H1 (cell line): ENCODE data around the gene SLC36A2. TPM values are rescaled to one million over a fixed set of nuclear protein-coding genes. Genes with fewer than 3 reads are reported as not detected.

Experiments used
- CTCF ChIA-PET: fragments of 300-600 bp; sonication (Branson Sonifier 250); formaldehyde crosslinking; loops from one replicate; lab custom pipeline; 2021; ENCODE audit not compliant: partially characterized antibody; lab: Charles Lee
- POLR2A ChIA-PET: fragments of 300-600 bp; sonication (Branson Sonifier 250); formaldehyde crosslinking; loops from one replicate; lab custom pipeline; 2021; ENCODE audit warnings: inconsistent platforms; ENCODE audit not compliant: partially characterized antibody; lab: Charles Lee
- DNase-seq, 2 experiments: peaks; one replicate each; pipeline versions ENCODE4 v3.0.0 to v3.0.0-alpha.2; 2010 to 2022; ENCODE audit warnings: low spot score in 2 of 2, low read depth in 1 of 2, mixed read lengths in 1 of 2
- FAIRE-seq: peaks from 2 replicates; lab custom pipeline; 2011; peaks lifted over from hg19 to GRCh38; lab: Jason Lieb, UNC
- H2AFZ ChIP-seq: 2 replicates; pipeline ENCODE4 v1.8.1; 2012; ENCODE audit warnings: low read length, inconsistent platforms
- H2AK5ac ChIP-seq: 2 replicates; pipeline ENCODE4 v1.6.1; 2013; ENCODE audit warnings: low read depth, low read length
- H2BK120ac ChIP-seq: replicated peaks from 2 replicates; pipeline ENCODE3; 2013; ENCODE audit warnings: low read depth, low read length, inconsistent platforms
- H2BK12ac ChIP-seq: 2 replicates; pipeline ENCODE4 v1.6.1; 2013; ENCODE audit warnings: low read depth, low read length
- H2BK15ac ChIP-seq: 2 replicates; pipeline ENCODE4 v1.6.1; 2013; ENCODE audit warnings: low read length
- H2BK20ac ChIP-seq: 2 replicates; pipeline ENCODE4 v1.6.1; 2013; ENCODE audit warnings: low read length
- H2BK5ac ChIP-seq: 2 replicates; pipeline ENCODE4 v1.6.1; 2013; ENCODE audit warnings: low read depth, low read length
- H3K14ac ChIP-seq: 2 replicates; pipeline ENCODE4 v1.6.1; 2013; ENCODE audit warnings: inconsistent platforms; ENCODE audit not compliant: insufficient read length
- H3K18ac ChIP-seq: 2 replicates; pipeline ENCODE4 v1.6.1; 2013; ENCODE audit warnings: low read length; ENCODE audit errors: extremely low read depth
- H3K23ac ChIP-seq: 2 replicates; pipeline ENCODE4 v1.6.1; 2013; ENCODE audit warnings: inconsistent platforms; ENCODE audit not compliant: insufficient read length
- H3K23me2 ChIP-seq: 2 replicates; pipeline ENCODE4 v1.6.1; 2013; ENCODE audit warnings: low read depth, low read length
- H3K27ac ChIP-seq: 2 replicates; pipeline ENCODE4 v1.6.1; 2011; ENCODE audit warnings: low read depth, low read length, inconsistent platforms
- H3K27me3 ChIP-seq, 4 experiments: replicated peaks in 1 of 4; 1 replicate in 1 of 4; 2 replicates in 3 of 4; pipeline versions ENCODE4 v1.6.1 to v1.8.1; 2011 to 2013; ENCODE audit warnings: low read length in 3 of 4, mild to moderate bottlenecking in 3 of 4, inconsistent platforms in 2 of 4, mixed read lengths in 2 of 4, moderate library complexity in 1 of 4; ENCODE audit not compliant: control insufficient read depth in 3 of 4, insufficient read depth in 3 of 4; ENCODE audit errors: extremely low read depth in 1 of 4
- H3K36me3 ChIP-seq, 4 experiments: 2 replicates each; pipeline versions ENCODE4 v1.6.1 to v1.8.1; 2011 to 2013; ENCODE audit warnings: mild to moderate bottlenecking in 4 of 4, low read length in 3 of 4, moderate library complexity in 2 of 4, control low read depth in 1 of 4, inconsistent platforms in 1 of 4; ENCODE audit not compliant: insufficient read depth in 4 of 4, control insufficient read depth in 2 of 4
- H3K4ac ChIP-seq: replicated peaks from 2 replicates; pipeline ENCODE3; 2013; ENCODE audit warnings: low read length, low read depth, mixed read lengths, inconsistent platforms; ENCODE audit not compliant: insufficient read length
- H3K4me1 ChIP-seq, 4 experiments: replicated peaks in 1 of 4; 1 replicate in 1 of 4; 2 replicates in 3 of 4; pipeline versions ENCODE4 v1.6.1 to v1.8.1; 2011 to 2013; ENCODE audit warnings: low read length in 3 of 4, inconsistent platforms in 2 of 4, mixed read lengths in 1 of 4; ENCODE audit not compliant: insufficient read depth in 4 of 4, control insufficient read depth in 3 of 4
- H3K4me2 ChIP-seq, 2 experiments: 2 replicates each; pipeline versions ENCODE4 v1.6.1 to v1.8.1; 2011 to 2013; ENCODE audit warnings: low read depth in 2 of 2, low read length in 2 of 2, control low read depth in 1 of 2, inconsistent platforms in 1 of 2, mild to moderate bottlenecking in 1 of 2; ENCODE audit not compliant: insufficient read depth in 1 of 2
- H3K4me3 ChIP-seq, 4 experiments: fragments of 200-600, 300-600 bp in 1 of 4; sonication (generic), shearing (Covaris generic), sonication (Bioruptor Twin) in 1 of 4; 2 replicates each; pipeline versions ENCODE4 v1.5.1 to v1.8.1; 2011 to 2016; ENCODE audit warnings: low read length in 4 of 4, low read depth in 3 of 4, control low read depth in 2 of 4, inconsistent platforms in 2 of 4, mild to moderate bottlenecking in 2 of 4, mixed read lengths in 1 of 4, moderate library complexity in 1 of 4; ENCODE audit not compliant: insufficient read depth in 2 of 4; ENCODE audit errors: extremely low read depth in 1 of 4
- H3K56ac ChIP-seq: replicated peaks from 2 replicates; pipeline ENCODE3; 2013; ENCODE audit warnings: low read depth, mild to moderate bottlenecking, mixed read lengths, low read length, inconsistent platforms; ENCODE audit not compliant: insufficient read length
- H3K79me1 ChIP-seq: 2 replicates; pipeline ENCODE4 v1.6.1; 2013; ENCODE audit warnings: low read depth, low read length, control low read depth
- H3K79me2 ChIP-seq, 2 experiments: 2 replicates each; pipeline versions ENCODE4 v1.6.1 to v1.8.1; 2012 to 2013; ENCODE audit warnings: low read length in 2 of 2, mild to moderate bottlenecking in 2 of 2, inconsistent platforms in 1 of 2; ENCODE audit not compliant: insufficient read depth in 2 of 2, control insufficient read depth in 1 of 2
- H3K9ac ChIP-seq, 4 experiments: replicated peaks in 1 of 4; 1 replicate in 1 of 4; 2 replicates in 3 of 4; pipeline versions ENCODE4 v1.6.1 to v1.8.1; 2011 to 2013; ENCODE audit warnings: low read depth in 3 of 4, low read length in 3 of 4, control low read depth in 2 of 4, mild to moderate bottlenecking in 2 of 4, moderate library complexity in 2 of 4, inconsistent platforms in 1 of 4; ENCODE audit errors: extremely low read depth in 1 of 4
- H3K9me3 ChIP-seq, 2 experiments: 2 replicates each; pipeline versions ENCODE4 v1.6.1 to v1.8.1; 2012 to 2013; ENCODE audit warnings: mild to moderate bottlenecking in 2 of 2, moderate library complexity in 2 of 2, control low read depth in 1 of 2, inconsistent platforms in 1 of 2, low read depth in 1 of 2, low read length in 1 of 2, mixed read lengths in 1 of 2; ENCODE audit not compliant: insufficient read depth in 2 of 2
- H4K20me1 ChIP-seq, 2 experiments: replicated peaks in 1 of 2; 2 replicates each; pipeline versions ENCODE3 to v1.8.1; 2011 to 2013; ENCODE audit warnings: inconsistent platforms in 2 of 2, low read length in 2 of 2, mild to moderate bottlenecking in 1 of 2; ENCODE audit not compliant: insufficient read depth in 2 of 2, control insufficient read depth in 1 of 2
- H4K5ac ChIP-seq: 2 replicates; pipeline ENCODE4 v1.6.1; 2013; ENCODE audit warnings: low read length, low read depth, mixed read lengths, inconsistent platforms; ENCODE audit not compliant: insufficient read length
- H4K8ac ChIP-seq: 2 replicates; pipeline ENCODE4 v1.8.0; 2013; ENCODE audit warnings: mild to moderate bottlenecking, moderate library complexity, low read length, inconsistent platforms; ENCODE audit not compliant: insufficient read depth; ENCODE audit errors: extremely low read depth
- H4K91ac ChIP-seq: replicated peaks from 2 replicates; pipeline ENCODE3; 2013; ENCODE audit warnings: low read length, mixed read lengths, inconsistent platforms; ENCODE audit not compliant: insufficient read length
- EZH2 ChIP-seq: fragments of 200-600 bp; sonication (generic); IDR thresholded peaks from 2 replicates; pipeline ENCODE4 v1.7.1; 2012; ENCODE audit warnings: low read depth, mild to moderate bottlenecking, moderate library complexity, low read length, inconsistent platforms; ENCODE audit not compliant: severe bottlenecking
- HDAC2 ChIP-seq, 2 experiments: fragments of 300-600 bp in 1 of 2; sonication (generic) in 1 of 2; IDR thresholded peaks; 2 replicates each; pipeline ENCODE4 v1.6.1; 2011 to 2012; ENCODE audit warnings: low read depth in 2 of 2, low read length in 2 of 2, mild to moderate bottlenecking in 2 of 2, moderate library complexity in 2 of 2, borderline replicate concordance in 1 of 2, inconsistent platforms in 1 of 2
- SAP30 ChIP-seq: fragments of 300-600 bp; sonication (generic); IDR thresholded peaks from 2 replicates; pipeline ENCODE4 v1.7.1; 2012; ENCODE audit warnings: low read length, moderate library complexity, mild to moderate bottlenecking, inconsistent platforms; ENCODE audit not compliant: insufficient read depth, insufficient replicate concordance
- WGBS, 2 experiments: shearing (Covaris generic) in 1 of 2; methylation state at CpG; one replicate each; pipeline versions ENCODE4 v1.1.6 to v1.1.7; 2013 to 2015; ENCODE audit warnings: low lambda C conversion rate in 2 of 2, mixed read lengths in 2 of 2, inconsistent platforms in 1 of 2, low coverage in 1 of 2, missing lambda C conversion rate in 1 of 2; ENCODE audit not compliant: insufficient replicate concordance in 2 of 2, insufficient coverage in 1 of 2, insufficient read length in 1 of 2; ENCODE audit errors: extremely low coverage in 1 of 2, missing lambda C conversion rate in 1 of 2; 5-methylcytosine and 5-hydroxymethylcytosine counted together
- polyA plus RNA-seq, 7 experiments: library from polyadenylated mRNA; depleted of rRNA in 3 of 7; stranded (reverse) in 5 of 7; unstranded in 2 of 7; fragments of >200 nt in 5 of 7; fragments of 200-250 nt in 2 of 7; gene quantifications; 1 replicate in 5 of 7; 2 replicates in 1 of 7; 4 replicates in 1 of 7; pipeline versions ENCODE4 v1.2.1 to v1.2.3, GENCODE V29; 2011 to 2013; ENCODE audit warnings: missing spikeins in 2 of 7, mixed read lengths in 2 of 7
- total RNA-seq: library from RNA; stranded (reverse); fragmentation: NEBNext Ultra II Directional; extraction: Animal tissue kit (Norgen Biotek cat#: 25700); gene quantifications from 2 replicates; pipeline ENCODE4 v1.2.1, GENCODE V29; 2021
- TF ChIP-seq, protein P1 (sequence below): IDR thresholded peaks from 2 replicates; pipeline ENCODE4 v1.6.1; 2011; ENCODE audit warnings: low read length, improper control_type of control experiment
- TF ChIP-seq, protein P2 (sequence below): IDR thresholded peaks from 2 replicates; pipeline ENCODE4 v1.6.1; 2012; ENCODE audit warnings: inconsistent platforms

The SLC36A2 gene
- total and polyA plus RNA-seq, 2 of the 8 experiments (the other 6 are each of a cell fraction or from before 2014, with no cell fraction given), result 0.30 TPM; not detected in 1

DNA sequence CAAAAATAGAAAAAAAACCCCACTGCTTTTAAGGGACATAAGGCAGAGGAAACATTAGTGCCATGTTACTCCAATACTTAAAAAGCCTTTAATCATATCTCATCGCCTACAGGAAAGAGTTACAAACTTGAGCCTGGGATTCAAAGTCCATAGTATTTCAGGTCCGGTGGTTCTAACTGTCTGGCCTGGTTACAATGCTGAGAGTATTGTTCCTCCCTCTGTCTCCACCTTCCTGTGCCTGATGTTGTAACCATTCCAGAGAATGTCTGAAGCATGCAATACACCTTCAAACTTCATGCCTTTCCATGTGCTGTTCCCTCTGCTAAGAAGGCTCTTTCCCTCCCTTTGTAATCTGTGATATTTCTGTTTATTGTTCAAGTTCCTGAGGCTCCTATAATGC lies 41.6 kb upstream of the SLC36A2 start:
- 94% methylated on average over 2 of the region's 2 CpGs; no CpG with 5 or more reads in 1 of the 2 experiments for WGBS, 2 experiments
- Histone ChIP-seq H3K4me3 (no peak overlapping the region; a peak in 1 of 8 replicates), H2BK5ac (peak overlapping the region; percentile 2; the same call in 1 of the 2 replicates), H3K79me1 (no peaks in the 10 kb centered on the region), H2BK120ac (no peak overlapping the region), H3K4me2 (peak overlapping the region in 1 of 2 experiments; percentile 70; a peak in 2 of 4 replicates), H3K4ac (no peak overlapping the region), H3K18ac (peak overlapping the region; percentile 6), H4K91ac (no peak overlapping the region), H3K9me3 (no peaks in the 10 kb centered on the region), H3K27me3 (no peaks in the 10 kb centered on the region), H3K14ac (no peak overlapping the region), H3K56ac (no peak overlapping the region), H3K4me1 (peaks cover 5 to 22% (median 19%) of the 10 kb centered on the region in 4 experiments), H3K36me3 (no peaks in the 10 kb centered on the region), H3K27ac (no peak overlapping the region), H2BK12ac (no peak overlapping the region), H4K20me1 (no peaks in the 10 kb centered on the region), H2AFZ (no peak overlapping the region; the same call in 1 of the 2 replicates), H2BK20ac (peak overlapping the region; percentile 48; the same call in 1 of the 2 replicates), H3K23ac (no peak overlapping the region), H2AK5ac (no peak overlapping the region), H3K79me2 (no peaks in the 10 kb centered on the region), H3K9ac (no peak overlapping the region), H3K23me2 (0 out of 2 replicates have a peak, but pooled peaks cover 1% of the 10 kb centered on the region), H4K8ac (no peak overlapping the region), H2BK15ac (no peak overlapping the region), H4K5ac (no peak overlapping the region)
- FAIRE-seq (peak; percentile 57), DNase-seq (no peak)
- TF ChIP-seq, protein P1, sequence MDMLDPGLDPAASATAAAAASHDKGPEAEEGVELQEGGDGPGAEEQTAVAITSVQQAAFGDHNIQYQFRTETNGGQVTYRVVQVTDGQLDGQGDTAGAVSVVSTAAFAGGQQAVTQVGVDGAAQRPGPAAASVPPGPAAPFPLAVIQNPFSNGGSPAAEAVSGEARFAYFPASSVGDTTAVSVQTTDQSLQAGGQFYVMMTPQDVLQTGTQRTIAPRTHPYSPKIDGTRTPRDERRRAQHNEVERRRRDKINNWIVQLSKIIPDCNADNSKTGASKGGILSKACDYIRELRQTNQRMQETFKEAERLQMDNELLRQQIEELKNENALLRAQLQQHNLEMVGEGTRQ, result no peak
- no peak for TF ChIP-seq HDAC2 (IDR thresholded peaks at IDR 0.05; ENCODE audit: borderline replicate concordance in 1 of 2, low read depth in 2 of 2, low read length in 2 of 2)
- TF ChIP-seq SAP30, result no peak
- TF ChIP-seq EZH2, result no peak
- TF ChIP-seq, protein P2, sequence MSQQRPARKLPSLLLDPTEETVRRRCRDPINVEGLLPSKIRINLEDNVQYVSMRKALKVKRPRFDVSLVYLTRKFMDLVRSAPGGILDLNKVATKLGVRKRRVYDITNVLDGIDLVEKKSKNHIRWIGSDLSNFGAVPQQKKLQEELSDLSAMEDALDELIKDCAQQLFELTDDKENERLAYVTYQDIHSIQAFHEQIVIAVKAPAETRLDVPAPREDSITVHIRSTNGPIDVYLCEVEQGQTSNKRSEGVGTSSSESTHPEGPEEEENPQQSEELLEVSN, result peak; percentile 51; the same call in 1 of the 2 replicates
- ChIA-PET CTCF (no interaction called here), POLR2A (no interaction called here)
